DND-41 (cell line): ENCODE results near the gene TTLL5.

Experiments used
- ATAC-seq: fragments of 200-7000 bp; cut with Tn5 transposase; 3 replicates; pipeline ENCODE4 v1.9.1; 2021; ENCODE audit warnings: low read depth; ENCODE audit not compliant: insufficient read depth
- DNase-seq: peaks from one replicate; pipeline ENCODE4 v3.0.0-alpha.2; 2020
- H2AFZ ChIP-seq: 2 replicates; pipeline ENCODE4 v1.6.0; 2012; ENCODE audit warnings: low read depth, low read length
- H3K27ac ChIP-seq: 2 replicates; pipeline ENCODE4 v1.5.1; 2012; ENCODE audit warnings: low read length, inconsistent platforms
- H3K27me3 ChIP-seq: fragments of 200-600 bp; sonication (generic); 2 replicates; pipeline ENCODE4 v1.6.0; 2012; ENCODE audit warnings: low read length, mild to moderate bottlenecking, inconsistent platforms; ENCODE audit not compliant: insufficient read depth, poor library complexity
- H3K36me3 ChIP-seq: 2 replicates; pipeline ENCODE4 v1.5.1; 2012; ENCODE audit warnings: low read length, inconsistent platforms; ENCODE audit not compliant: insufficient read depth
- H3K4me1 ChIP-seq: 2 replicates; pipeline ENCODE4 v1.5.1; 2012; ENCODE audit warnings: mild to moderate bottlenecking, low read length; ENCODE audit not compliant: insufficient read depth
- H3K4me2 ChIP-seq: 2 replicates; pipeline ENCODE4 v1.6.0; 2012; ENCODE audit warnings: mild to moderate bottlenecking, moderate library complexity, low read length, inconsistent platforms; ENCODE audit not compliant: insufficient read depth
- H3K4me3 ChIP-seq, 2 experiments: fragments of 200-600 bp in 1 of 2; shearing (Covaris generic) in 1 of 2; 2 replicates each; pipeline ENCODE4 v1.5.1; 2012 to 2016; ENCODE audit warnings: inconsistent platforms in 2 of 2, low read length in 2 of 2, mild to moderate bottlenecking in 2 of 2, low read depth in 1 of 2, moderate library complexity in 1 of 2
- H3K79me2 ChIP-seq: 2 replicates; pipeline ENCODE4 v1.6.0; 2012; ENCODE audit warnings: low read length, inconsistent platforms; ENCODE audit not compliant: insufficient read depth
- H3K9ac ChIP-seq: 2 replicates; pipeline ENCODE4 v1.6.0; 2012; ENCODE audit warnings: low read depth, mild to moderate bottlenecking, inconsistent platforms, low read length, moderate library complexity
- H3K9me3 ChIP-seq: 2 replicates; pipeline ENCODE4 v1.5.1; 2012; ENCODE audit warnings: low read length, moderate library complexity, mild to moderate bottlenecking, inconsistent platforms; ENCODE audit not compliant: insufficient read depth, severe bottlenecking
- H4K20me1 ChIP-seq: 2 replicates; pipeline ENCODE4 v1.6.0; 2012; ENCODE audit warnings: low read length; ENCODE audit not compliant: insufficient read depth
- CTCF ChIP-seq: IDR thresholded peaks from 2 replicates; pipeline ENCODE4 v1.5.1; 2012; ENCODE audit warnings: borderline replicate concordance, low read length, moderate library complexity, mild to moderate bottlenecking; ENCODE audit not compliant: poor library complexity, severe bottlenecking; ENCODE audit errors: extremely low read depth
- EZH2 ChIP-seq: IDR thresholded peaks from 3 replicates; pipeline ENCODE4 v1.6.1; 2012; ENCODE audit warnings: borderline replicate concordance, low read depth, mild to moderate bottlenecking, moderate library complexity, low read length, inconsistent platforms; ENCODE audit not compliant: severe bottlenecking

TTLL5 gene

DNA sequence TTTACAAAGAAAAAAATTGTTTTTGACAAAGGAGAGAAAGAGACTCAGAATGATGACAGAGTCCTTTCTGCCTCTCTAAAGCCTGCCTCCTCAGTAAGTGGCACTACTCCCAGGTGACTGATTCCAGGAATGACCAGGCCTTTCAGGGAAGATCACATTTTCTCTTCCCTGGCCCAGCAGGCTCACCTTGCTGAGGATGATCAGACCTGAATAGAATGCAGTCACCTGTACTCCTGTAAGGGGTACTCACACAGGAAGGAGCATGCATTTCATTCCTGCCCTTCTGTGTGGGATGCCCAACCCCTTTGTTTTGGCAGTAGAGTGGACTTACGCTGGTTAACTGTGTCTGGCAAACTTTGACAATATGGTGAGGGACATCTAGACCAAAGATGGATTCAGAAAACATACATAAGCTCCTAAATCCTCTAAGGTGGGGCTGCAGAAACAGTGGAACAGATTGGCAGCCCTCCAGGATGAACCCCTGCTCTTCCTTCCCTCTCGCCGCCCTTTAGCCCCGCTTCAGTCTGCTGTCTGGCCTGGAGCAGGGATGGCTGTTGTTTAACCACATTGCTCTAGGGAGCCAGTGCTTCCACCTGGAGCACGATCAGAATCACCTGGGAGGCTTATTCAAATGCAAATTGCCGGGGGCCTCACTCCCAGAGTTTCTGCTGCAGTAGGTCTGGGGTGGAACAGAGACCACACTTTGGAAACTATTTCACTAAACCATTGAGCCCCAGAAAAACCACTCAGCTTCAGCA lies 30.2 kb upstream of the TTLL5 start:
- TF ChIP-seq EZH2 (no peak), CTCF (no peak)
- no peaks in the 10 kb centered on the region for H3K9me3 ChIP-seq
- H3K36me3 ChIP-seq: no peaks in the 10 kb centered on the region
- ATAC-seq: no peak
- no peaks in the 10 kb centered on the region for H3K79me2 ChIP-seq
- no peaks in the 10 kb centered on the region for H3K4me1 ChIP-seq
- H3K4me2 ChIP-seq: no peak overlapping the region
- no peak overlapping the region for H3K9ac ChIP-seq
- H3K27me3 ChIP-seq: peaks cover 29% of the 10 kb centered on the region
- H3K4me3 ChIP-seq: no peak overlapping the region
- no peaks in the 10 kb centered on the region for H4K20me1 ChIP-seq
- H3K27ac ChIP-seq: no peak overlapping the region
- no peak for DNase-seq
- no peak overlapping the region for H2AFZ ChIP-seq

GRCh38 chr14:75631453-75631831 lies 29.6 kb upstream of the TTLL5 start:
- H3K4me2 ChIP-seq: no peak overlapping the region
- TF ChIP-seq CTCF (no peak), EZH2 (no peak)
- no peaks in the 10 kb centered on the region for H3K9me3 ChIP-seq
- H3K36me3 ChIP-seq: no peaks in the 10 kb centered on the region
- DNase-seq: no peak
- H3K9ac ChIP-seq: no peak overlapping the region
- no peak overlapping the region for H3K4me3 ChIP-seq
- no peaks in the 10 kb centered on the region for H3K4me1 ChIP-seq
- H3K79me2 ChIP-seq: no peaks in the 10 kb centered on the region
- no peak for ATAC-seq
- H3K27me3 ChIP-seq: peaks cover 25% of the 10 kb centered on the region
- H2AFZ ChIP-seq: no peak overlapping the region
- no peaks in the 10 kb centered on the region for H4K20me1 ChIP-seq
- H3K27ac ChIP-seq: no peak overlapping the region

DNA sequence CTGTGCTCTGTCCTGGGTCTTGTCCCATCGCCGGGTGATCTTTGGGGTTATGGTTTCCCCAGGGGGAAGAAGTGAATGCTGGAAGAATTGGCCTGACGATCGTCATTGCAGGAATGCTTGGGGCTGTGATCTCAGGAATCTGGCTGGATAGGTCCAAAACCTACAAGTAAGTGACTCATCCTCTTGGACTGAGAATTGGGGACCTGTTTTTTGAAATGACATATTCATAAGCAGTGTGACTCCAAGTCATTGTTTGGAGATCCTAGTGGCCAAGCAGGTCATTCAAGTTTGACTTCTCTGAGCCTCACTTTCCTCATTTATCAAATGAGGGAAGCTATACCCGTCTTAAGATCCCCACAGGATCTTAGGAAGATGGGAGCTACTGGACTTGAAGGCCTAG lies 26.2 kb upstream of the TTLL5 start:
- no peaks in the 10 kb centered on the region for H3K36me3 ChIP-seq

More for the DNA sequence above, 26.2 kb upstream of the TTLL5 start:
- TF ChIP-seq CTCF: no peak
- H4K20me1 ChIP-seq: no peaks in the 10 kb centered on the region
- H3K9ac ChIP-seq: no peak overlapping the region
- H3K79me2 ChIP-seq: no peaks in the 10 kb centered on the region
- H3K27ac ChIP-seq: no peak overlapping the region
- H3K4me2 ChIP-seq: no peak overlapping the region
- no peak overlapping the region for H2AFZ ChIP-seq
- H3K27me3 ChIP-seq: peaks cover 8% of the 10 kb centered on the region
- DNase-seq (no peak), ATAC-seq (no peak)
- H3K4me1 ChIP-seq: no peaks in the 10 kb centered on the region
- no peak overlapping the region for H3K4me3 ChIP-seq
- no peaks in the 10 kb centered on the region for H3K9me3 ChIP-seq
